DMS53 (cell line): ENCODE results near the gene PPP3CB.

ENCODE experiments used
- DNase-seq: peaks from one replicate; lab custom pipeline; 2025; lab: John Stamatoyannopoulos, UW

Gene PPP3CB

DNA sequence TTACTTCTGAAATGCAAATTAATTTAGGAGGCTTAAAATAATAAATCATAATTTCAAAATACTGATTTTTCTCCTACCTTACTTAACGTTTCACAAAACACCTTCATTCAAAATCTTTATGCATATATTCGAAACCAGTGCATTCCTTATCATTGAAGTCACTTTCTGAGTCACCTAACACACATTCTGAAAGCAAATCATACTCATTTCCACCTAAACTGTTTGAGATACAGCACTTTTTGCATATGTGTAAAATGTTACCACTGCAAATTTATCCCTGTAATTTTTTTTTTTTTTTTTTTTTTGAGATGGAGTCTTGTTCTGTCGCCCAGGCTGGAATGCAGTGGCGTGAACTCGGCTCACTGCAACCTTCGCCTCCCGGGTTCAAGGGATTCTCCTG, 15.7 kb downstream of the PPP3CB start:
- no peak for DNase-seq

DNA sequence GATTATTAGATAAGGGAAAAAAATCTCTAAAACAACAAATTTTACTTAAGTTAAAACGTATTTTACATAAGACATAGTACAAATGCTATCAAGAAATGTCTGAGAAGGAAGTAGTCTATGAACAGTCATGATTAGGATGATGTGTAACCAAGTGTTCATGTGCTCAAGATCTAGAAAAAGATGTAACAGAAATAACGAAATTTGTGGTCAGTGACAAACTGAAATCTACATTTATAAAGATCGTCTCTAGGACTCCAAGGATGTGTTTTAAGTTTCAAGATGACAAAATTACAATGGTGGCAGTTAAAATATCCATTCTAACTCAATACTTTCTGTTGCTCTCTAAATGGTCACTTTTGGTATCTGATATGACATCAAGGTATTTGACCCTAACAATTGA, 17.2 kb downstream of the PPP3CB start:
- no peak for DNase-seq

DNA sequence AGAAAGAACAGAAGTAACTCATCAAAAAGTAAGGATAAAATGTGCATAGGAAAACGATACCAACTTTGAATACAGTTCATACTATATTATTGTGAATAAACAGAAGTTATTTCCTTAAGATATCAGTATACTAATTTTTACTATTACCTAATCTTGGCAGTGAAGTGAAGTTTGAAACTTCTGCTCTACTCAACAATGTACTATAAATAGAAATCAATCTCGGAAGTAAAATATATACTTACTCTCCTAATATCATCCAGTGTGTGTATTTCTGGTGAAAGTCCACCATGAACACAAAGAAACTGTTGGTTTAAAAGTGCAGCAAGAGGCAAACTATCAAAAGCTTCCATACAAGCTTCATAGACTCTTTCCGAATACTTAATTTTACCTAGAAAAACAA, 24.6 kb downstream of the PPP3CB start:
- DNase-seq: no peak

DNA sequence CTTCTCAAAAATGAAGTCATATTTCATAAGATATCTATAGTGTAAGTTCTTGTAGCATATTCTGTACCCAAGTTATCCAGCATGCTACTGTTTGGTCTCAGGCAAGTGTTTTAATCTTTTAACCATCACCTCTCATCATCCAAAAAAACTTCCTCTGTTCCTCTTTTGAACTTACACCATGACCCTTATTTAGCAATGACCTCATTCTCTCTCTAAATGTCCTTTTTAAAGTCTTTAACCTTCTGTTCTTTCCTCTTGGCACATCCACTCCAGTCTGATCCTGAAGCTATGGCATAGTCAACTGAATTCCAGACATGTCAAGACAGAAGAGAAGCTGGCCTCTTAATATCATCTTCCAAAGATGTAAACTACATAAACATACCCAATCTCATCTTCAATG, 26.2 kb downstream of the PPP3CB start:
- DNase-seq: no peak

DNA sequence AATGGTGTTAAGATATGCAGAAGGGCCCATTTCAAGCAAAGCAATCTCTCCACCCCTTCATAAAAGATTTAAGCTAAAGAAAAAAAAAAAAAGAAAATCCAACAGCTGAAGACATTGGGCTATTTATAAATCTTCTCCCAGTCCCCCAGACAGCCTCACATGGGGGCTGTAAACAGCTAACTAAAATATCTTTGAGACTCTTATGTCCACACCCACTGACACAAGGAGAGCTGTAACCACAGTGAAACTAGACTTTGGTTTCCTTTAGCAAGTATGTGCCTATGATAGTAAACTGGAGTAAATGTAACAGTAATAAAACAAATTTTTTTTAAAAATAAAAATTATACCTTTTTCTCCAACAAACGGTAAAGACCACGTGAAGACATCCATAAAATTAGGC, 28.6 kb downstream of the PPP3CB start:
- no peak for DNase-seq

DNA sequence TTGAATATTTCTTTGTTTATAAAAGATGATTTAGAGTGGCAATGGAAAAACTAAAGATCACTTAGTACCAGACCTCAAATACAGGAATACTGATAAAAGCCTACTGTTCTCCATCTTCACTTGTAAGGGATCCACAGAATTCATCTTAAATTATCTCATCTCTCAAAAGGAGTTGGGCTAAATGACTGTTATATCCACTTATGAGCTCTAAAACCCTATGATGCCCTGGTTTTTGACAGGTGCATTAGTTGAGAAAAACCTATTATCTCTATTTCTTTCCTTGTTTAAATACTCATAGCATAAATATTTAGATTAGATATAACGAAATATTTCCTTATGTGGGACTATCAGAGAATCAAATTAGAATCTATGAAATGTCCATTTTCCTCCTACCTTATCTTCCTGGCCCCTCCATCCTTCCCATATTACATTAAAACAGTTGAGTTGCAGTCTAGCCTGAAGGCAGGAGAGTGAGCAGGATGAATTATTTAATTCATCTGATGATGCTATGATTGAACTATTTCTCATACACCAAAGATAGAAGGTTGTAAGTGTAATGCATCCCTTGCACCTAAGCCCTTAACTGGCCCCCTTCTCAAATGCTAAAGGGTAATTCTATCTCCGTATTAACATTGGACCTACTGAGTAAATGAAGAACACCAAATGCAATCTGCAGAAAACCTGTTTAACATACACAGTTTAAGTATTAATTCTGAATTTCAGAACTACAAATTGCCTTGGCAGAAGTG, 29.7 kb downstream of the PPP3CB start:
- DNase-seq: no peak

DNA sequence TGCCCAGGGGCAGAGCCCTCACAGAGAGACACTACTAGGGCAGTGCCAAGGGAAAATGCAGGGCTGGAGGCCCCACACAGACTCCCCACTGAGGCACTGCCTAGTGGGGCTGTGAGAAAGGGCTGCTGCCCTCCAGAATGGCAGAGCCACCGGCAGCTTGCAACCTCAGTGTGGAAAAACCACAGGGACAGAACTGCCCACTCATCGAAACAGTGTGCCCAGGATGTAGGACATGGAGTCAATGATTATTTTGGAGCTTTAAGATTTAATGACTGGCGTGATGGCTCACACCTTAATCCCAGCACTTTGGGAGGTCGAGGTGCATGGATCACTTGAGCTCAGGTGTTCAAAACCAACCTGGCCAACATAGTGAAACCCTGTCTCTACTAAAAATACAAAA, 34.9 kb downstream of the PPP3CB start:
- no peak for DNase-seq

DNA sequence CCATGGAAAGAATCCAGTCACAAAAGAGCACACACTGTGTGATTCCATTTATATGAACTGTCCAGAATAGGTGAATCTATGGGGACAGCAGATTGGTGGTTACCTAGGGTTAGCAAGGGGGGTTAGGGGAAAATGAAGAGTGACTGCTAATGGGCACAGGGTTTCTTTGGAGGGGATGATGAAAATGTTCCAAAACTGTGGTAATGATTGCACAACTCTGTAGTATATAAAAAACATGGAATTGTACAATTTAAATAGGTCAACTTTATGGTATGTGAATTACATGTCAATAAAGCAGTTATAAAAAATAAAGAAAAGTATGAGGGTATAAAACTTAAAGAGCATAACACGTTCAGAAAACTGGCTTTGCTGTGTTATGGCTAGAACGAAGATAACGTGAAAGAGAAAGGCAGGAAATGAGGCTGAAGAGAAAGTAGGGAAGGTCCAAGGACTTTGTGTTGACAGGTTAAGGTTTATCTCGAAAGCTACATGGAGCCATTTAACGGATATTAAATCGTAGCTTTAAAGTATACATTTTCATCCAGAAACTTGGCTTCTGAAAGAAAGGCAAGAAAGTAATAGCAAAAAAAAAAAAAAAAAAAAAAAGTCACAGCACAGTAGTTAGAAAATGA, 36.0 kb downstream of the PPP3CB start:
- DNase-seq: no peak

DNA sequence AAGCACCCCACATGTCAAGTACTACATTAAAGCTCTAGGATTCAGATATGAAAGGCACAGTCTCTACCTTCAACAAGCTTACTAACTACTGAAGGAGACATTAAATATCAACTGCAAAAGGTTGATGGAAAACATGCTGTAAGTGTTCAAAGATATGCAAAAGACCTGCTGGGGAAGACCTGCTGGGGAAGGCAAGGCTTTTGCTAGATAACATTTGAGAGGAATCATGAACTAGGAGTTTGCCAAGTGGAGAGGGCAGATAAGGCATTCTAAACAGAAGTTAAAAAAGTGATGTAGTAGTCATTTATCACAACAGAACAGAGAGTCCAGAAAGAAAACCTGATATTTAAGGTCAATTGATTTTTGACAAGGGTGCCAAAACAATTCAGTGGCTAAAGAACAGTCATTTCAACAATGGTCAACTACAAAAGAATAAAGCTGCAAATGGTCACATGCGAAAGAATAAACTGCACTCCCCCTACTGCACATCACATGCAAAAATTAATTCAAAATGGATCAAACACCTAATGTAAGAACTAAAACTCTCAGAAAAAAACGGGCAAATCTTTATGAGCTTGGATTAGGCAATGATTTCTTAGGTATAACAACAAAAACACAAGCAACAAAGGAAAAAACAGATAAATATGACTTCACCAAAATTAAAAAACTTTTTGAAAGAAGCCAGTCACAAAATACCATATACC, 39.5 kb downstream of the PPP3CB start:
- no peak for DNase-seq

DNA sequence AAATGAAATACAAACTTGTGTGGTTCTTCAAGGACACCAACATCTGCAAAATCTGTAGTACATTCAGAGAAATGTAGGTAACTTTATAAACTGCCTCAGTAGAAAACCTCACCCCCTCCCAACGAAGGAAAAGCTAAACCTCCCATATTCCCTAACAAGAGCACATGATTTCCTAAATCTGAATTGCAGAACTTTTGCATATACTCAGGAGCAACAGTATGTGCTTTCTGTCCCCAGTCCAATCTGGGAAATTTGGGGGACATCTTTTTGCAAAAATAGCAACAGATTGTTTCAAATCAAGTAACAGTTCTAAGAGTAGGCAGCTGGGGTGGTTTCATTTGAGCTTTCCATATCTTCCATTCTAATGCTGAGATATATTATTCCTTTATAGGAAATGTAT, 46.7 kb downstream of the PPP3CB start:
- no peak for DNase-seq

DNA sequence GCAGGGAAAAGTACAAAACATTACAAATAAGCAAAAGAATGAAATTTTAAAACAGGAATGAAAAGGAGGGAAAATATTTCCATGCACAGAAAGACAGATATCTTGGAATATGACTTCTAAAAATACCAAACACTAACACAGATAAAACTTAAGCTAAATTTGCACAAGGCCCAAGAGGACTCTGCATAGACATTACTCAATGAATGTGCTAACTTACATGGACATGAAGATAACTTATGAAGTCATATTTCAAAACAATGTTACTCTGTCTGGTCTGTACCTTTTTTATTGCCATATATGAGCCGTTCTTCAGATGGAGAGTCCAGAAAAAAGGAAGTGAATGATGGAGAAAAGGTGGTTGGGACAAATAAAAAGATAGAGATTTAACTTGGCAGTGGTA, 47.4 kb downstream of the PPP3CB start:
- DNase-seq: no peak

DNA sequence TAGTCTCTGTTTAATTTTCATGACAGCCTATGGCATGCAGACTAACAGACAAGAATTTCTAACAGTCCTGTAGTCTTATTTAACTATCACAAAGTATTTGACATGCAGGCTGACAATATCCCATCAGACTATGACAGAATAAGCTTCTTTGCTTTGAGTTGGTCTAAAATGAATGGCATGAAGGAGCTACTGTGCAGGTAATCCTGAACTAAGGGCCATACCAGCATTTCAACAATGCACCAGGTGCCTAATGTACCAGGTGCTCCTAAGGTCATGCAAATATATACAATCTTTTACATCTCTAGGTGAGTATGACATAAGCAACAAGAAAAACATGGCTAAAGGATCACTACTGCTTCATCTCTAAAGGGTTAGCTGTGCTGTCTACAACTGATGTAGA, 48.9 kb downstream of the PPP3CB start:
- DNase-seq: no peak

DNA sequence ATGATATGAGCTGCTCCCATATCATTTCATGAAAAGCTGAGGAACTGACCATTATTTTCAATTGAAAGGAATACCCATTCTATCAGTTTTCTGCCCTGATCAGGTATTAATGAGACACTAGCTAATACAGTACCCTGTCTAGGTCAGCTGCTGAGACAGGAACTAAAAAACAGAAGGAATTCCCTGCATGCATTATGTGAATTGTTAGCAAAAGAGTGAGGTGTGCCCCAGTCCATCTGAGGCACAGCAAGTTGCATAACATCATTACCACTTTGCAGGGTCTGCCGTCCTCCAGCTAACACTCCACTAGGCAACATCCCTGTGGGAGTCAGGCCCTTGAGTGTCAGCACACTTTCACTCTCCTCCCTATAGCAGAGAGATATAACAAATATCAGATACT, 51.4 kb downstream of the PPP3CB start:
- no peak for DNase-seq

DNA sequence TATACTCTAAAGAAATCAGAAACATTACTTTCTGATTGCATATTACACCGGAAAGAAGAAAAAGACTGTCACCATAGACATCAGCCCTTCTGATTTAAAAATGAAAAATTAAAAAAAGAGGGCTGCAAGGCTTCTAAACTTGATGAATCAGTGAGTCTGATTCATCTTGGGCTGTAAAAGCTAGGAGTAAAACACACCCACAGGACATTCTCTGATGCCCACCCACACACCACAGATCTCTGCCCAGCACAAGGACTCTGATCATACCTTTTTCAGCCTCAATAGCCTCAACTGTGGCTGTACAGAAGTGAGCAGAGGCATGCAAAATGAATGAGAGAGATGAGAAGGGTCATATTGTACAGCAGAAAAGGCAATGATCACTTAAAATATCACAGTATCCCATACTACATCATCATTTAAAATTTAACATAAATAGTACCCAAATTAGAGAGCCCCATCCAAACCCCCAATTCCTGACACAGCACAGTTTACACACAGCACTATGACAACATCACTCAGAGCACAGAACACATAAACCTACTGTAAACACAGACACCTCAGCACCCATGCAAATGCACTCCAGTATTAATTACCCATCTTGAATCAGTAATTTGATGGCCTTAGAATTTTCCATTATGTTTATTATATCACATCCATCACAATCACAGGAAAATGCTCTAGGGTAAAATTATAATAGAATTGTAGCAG, 56.1 kb downstream of the PPP3CB start:
- DNase-seq: peak; percentile 48

DNA sequence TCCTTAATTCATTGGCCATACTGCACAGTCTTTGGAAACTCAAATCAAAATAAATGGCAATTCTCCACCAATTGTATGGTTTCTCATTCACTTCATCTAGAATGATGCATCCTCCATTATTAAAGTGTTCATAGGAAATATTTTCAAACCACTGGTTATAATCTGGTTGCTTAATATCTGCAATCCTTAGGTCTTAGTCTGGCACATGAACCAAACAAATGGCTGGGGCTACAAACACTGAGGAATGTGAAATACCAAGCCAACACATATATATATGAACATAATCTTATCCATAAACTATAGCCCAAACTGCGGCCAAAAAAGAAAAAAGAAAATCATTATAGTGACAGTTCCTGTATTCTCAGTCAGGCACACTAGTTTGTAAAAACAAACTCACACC, 56.8 kb downstream of the PPP3CB start:
- DNase-seq: no peak

DNA sequence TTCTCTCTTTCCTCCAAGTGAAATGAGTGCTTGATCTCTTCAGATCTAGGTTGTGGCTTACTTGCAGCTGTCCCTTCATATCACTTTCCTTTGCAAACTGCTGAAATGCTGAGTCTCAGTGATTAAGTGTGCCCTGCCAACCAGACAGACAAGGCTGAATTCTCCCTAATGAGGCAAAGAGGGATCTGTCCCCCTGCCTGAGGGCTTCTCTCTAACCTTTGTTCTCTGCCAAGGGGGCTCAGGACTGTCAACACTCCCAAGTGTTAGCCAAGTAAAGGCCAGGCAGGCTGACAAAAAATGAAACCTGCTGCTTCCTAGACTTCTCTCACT, 62.3 kb downstream of the PPP3CB start, which contains the start of gene MSS51:
Gene MSS51, minus strand, starts transcription at position 24 of the 330 bp plus-strand sequence. CDS start 5,277 bp downstream, outside the sequence.
- peak; percentile 48 for DNase-seq

DNA sequence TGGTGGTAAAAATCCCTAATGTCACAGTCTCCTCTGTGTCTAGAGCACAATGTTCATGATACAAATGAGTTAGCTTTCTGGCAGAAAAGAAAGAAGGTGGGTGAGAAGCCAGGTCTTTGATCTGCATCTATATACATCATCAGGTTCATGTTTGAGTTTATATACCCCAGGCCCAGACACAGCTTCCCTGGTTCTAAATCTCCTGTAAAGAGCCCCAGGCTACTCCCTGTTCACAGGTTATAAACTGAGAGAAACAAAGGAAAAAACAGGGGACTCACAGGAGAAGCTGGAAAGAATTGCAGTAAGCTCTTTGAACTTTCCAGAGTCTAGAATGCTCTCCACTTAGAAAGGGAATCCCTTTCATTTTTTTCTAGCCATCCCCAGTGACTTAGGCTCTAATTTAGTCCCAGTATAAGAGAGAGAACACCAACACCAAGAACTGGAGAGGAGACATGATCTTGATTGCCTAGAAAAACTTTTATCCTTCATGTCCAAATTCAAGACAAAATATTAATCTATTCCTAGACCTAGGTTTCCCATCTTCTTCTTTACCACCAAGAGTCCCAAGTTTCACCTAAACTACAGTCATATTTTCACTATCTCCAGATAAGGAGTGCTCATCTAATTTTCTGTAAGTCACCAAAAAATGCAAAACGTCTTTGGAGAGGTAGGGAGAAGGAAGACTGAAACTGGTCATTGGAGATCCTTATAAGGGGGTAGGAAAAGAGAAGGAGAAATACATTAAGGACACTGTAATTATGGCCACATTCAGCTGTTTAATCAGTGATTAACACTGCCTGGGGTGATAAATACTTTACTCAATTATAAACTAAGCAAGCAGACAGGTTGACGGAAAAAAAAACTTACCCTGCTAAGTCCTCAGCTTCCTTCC, 62.9 kb downstream of the PPP3CB start:
- no peak for DNase-seq

DNA sequence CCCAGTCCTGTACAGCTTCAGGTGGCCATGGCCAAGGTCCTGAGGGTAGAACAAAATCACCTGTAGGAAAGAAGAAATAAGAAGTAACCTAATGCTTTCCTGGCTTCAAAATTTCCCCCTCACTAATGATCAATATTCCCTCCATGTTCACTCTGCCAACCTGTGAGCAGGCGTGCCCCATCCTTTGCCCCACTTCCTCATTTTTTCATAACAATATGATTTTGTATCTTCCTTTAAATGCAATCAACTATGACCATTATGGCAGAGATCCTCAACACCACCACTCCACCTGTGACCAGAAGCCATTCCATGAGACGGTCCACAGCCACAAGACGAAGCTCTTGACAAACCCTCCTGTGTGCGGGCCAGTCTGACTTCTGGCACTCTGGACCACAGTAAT, 69.5 kb downstream of the PPP3CB start:
- DNase-seq: no peak

DNA sequence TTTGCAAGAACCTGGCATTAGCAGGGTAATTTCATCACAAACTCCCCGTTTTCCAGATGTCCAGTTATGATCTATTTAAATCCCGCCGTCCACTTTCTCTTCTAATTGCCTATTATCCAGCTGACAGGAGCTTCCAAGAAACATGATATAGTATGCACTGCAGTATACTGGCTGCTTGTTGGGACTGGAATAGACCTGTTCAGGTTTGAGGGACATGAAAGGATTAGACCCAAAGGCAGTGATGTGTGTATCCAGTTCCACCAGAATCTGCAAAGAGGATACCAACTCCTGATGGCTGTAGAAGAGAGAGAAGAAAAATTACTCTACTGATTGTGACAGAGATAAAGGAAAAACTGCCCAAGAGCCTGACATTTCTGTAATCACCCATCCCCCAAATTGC, 71.3 kb downstream of the PPP3CB start:
- no peak for DNase-seq

DNA sequence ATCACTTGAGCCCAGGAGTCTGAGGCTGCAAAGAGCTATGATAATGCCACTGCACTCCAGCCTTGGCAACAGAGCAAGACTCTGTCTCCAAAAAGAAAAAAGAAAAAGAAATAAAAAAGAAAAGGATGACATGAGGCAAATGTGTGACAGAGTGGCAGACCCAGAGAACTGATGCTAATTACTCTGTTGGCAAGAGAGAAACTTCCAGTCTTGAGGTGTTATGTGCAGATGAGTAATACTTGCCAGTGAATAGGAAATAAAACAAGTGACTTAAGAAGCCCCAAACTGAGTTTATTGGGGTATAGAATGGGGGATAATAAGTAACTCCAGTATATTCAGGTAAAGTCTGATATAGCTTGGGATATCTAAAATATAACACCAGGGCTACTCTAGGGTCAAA, 72.5 kb downstream of the PPP3CB start:
- no peak for DNase-seq

DNA sequence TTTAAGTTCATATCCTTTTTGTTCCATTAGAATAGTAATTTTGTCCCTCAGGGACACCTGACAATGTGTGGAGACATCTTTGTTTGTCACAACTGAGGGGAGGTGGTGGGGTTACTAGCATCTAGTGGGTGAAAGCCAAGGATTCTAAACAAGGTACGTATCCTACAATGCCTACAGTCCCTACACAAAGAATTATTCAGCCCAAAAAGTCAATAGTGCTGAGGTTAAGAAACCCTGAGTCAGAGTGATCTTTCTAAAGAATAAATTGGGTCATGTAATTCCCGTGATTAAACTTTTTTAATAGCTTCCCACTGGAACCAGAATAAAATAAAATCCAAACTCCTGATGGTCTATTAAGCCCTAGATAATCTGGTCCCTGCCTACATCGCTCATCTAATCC, 79.3 kb downstream of the PPP3CB start:
- no peak for DNase-seq
